HG03135 (cell line): ENCODE results near the gene FERMT2.

Experiments
- ATAC-seq: cut with Tn5 transposase; IDR thresholded peaks from one replicate; pipeline ENCODE4 v1.9.1; 2021; ENCODE audit warnings: mild to moderate bottlenecking, moderate library complexity; ENCODE audit not compliant: unreplicated experiment

Gene FERMT2

DNA sequence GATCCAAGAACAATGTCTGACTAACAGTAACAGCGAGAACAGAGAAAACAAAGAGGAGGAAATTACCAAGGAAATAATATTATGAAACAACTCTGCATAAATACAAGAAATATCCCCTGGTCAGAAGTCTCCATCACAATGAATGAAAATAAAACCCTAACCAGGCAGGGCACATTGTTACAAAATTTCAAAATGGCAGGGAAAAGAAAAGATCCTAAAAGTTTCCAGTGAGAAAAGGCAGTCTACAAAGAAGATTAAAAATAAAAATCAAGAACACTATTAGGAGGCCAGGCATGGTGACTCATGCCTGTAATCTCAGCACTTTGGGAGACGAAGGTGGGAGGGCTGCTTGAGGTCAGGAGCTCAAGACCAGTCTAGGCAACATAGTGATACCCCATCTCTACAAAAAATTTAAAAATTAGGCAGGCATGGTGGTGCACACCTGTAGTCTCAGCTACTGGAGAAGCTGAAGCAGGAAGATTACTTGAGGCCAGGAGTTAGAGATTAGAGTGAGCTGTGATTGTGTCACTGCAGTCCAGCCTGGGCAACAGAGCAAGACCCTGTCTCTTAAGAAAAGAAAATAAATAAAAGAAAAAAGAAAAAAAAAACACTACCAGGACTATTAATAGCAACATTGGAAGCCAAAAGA lies 47.8 kb downstream of the FERMT2 start:
- ATAC-seq: no peak

GRCh38 chr14:52901357-52901980 lies 49.4 kb downstream of the FERMT2 start:
- no peak for ATAC-seq

DNA sequence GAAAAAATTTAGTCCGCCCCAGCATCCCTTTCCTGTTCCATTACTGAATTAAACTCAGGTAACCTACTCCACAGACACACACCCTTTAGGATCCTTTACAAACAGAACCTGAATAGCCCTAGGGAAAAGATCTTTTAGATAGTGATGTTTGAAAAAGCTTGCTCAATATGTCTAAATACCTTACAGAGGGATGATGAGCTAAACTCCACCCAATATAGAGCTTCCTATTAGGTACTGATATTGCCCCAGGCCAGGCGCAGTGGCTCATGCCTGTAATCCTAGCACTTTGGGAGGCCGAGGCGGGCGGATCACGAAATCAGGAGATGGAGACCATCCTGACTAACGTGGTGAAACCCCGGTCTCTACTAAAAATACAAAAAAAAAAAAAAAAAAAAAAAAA lies 50.1 kb downstream of the FERMT2 start:
- ATAC-seq: no peak

GRCh38 chr14:52898496-52898895 lies 52.4 kb downstream of the FERMT2 start:
- no peak for ATAC-seq

GRCh38 chr14:52895000-52895399 lies 55.9 kb downstream of the FERMT2 start:
- no peak for ATAC-seq

- ATAC-seq: no peak
Observed at GRCh38 chr14:52891800-52892199, 59.0 kb downstream of the FERMT2 start.

GRCh38 chr14:52888839-52889838 lies 61.7 kb downstream of the FERMT2 start:
- no peak for ATAC-seq

DNA sequence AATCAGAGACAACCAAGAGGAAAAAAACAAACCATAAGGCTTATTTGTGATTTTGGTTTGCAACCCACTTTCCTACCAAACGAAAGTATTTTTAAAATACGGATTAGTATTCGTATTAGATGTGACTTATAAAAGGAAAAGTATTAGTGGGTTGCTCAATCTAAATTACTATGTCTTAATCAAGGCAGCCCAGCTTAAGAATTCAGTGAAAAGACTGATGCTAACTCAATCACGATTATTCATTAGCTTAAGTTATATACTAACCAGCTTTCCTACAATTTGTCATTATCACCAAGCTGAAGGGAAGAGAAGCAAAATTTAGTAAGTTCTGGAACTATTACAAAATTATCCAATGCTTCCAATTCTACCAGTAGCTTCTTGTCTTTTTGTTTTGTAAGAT lies 62.7 kb downstream of the FERMT2 start:
- no peak for ATAC-seq

DNA sequence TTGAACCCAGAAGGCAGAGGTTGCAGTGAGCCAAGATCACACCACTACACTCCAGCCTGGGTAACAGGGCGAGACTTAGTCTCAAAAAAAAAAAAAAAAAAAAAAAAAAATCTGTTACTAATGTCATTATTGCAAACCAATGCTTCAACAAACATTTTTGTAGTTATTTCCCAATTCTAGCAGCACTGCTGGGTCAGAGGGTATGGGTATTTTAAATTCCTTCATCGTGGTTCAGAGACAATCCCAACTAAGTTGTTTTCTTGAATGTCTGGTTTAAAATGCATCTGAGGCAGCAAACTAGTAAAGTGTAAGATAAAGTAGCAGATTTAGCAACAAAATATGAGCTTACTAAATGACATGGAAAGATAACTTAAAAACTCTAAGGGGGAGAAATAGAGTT lies 65.6 kb downstream of the FERMT2 start:
- ATAC-seq: no peak

DNA sequence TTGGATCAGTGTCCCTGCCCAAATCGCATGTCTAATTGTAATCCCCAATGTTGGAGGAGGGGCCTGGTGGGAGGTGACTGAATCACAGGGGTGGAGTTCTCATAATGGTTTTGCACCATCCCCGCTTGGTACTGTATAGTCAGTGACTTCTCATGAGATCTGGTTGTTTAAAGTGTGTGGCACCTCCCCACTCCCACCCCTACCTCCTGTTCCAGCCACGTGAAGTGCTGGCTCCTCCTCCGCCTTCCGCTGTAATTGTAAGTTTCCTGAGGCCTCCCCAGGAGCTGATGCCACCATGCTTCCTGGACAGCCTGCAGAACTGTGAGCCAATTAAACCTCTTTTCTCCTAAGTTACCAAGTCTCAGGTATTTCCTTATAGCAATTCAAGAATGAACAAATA lies 67.2 kb downstream of the FERMT2 start:
- ATAC-seq: no peak

GRCh38 chr14:52882824-52883223 lies 68.0 kb downstream of the FERMT2 start:
- ATAC-seq: no peak

GRCh38 chr14:52879958-52880357 lies 70.9 kb downstream of the FERMT2 start:
- ATAC-seq: no peak

GRCh38 chr14:52878946-52879345 lies 71.9 kb downstream of the FERMT2 start:
- ATAC-seq: no peak

- no peak for ATAC-seq
Observed at GRCh38 chr14:52878469-52878868, 72.4 kb downstream of the FERMT2 start.

GRCh38 chr14:52877628-52878027 lies 73.2 kb downstream of the FERMT2 start:
- no peak for ATAC-seq

- ATAC-seq: no peak
Observed at GRCh38 chr14:52876806-52877205, 74.0 kb downstream of the FERMT2 start.

DNA sequence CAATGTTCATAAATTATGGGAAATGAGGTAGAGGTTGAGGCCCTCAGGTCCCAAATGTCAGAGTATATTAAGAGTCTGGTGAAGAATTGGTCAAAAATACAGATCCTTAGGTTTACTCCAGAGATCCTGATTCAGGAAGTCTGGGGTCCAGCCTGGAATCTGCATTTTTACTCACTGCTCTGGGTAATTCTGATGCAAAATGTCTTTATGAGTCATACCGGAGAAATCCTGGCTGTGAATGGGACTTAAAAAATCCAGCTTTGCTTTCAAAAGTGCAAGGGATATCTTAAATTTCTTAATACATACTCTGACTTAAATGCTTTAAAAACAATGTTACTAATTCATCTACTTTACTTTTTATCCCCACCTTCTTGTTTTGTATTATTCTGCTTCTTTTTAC lies 74.5 kb downstream of the FERMT2 start:
- ATAC-seq: no peak

DNA sequence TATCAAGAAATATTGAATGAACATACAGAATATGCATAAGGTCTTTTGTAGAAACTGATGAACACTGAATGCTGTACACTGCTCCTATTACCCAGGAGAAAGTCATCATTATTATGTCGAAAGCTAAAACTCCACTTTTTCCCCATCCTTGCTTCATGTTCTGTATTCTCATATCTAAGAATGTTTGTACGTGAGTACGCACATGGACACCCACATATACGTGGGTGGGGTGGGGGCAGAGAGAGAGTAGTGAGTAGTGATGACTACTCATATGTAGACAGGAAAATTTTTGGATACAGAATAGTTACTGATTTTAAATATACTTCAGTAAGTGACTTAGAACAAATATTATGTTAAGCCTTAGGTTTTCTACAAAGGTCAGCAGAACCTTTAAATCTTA lies 75.1 kb downstream of the FERMT2 start:
- no peak for ATAC-seq

DNA sequence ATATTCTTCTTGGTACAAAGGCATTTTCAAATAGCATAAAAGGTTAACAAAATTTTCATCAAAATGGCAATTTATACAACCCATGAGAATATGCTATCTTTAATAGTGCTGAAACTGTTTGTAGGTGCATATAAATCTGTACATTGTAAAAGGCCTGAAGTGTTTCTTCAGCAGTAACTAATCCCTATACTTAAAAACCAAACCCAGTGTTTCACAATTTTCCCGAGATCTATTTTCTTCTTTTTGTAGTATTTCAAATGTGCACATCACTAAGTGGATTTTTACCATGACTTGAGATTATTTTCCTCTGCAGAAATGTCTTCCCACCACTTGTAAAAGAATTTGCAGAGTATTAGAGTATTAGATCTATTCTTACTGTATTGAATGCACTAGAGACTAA lies 76.5 kb downstream of the FERMT2 start:
- ATAC-seq: no peak

GRCh38 chr14:52873694-52874093 lies 77.2 kb downstream of the FERMT2 start:
- no peak for ATAC-seq

- ATAC-seq: no peak
Observed at GRCh38 chr14:52873065-52873464, 77.8 kb downstream of the FERMT2 start.

DNA sequence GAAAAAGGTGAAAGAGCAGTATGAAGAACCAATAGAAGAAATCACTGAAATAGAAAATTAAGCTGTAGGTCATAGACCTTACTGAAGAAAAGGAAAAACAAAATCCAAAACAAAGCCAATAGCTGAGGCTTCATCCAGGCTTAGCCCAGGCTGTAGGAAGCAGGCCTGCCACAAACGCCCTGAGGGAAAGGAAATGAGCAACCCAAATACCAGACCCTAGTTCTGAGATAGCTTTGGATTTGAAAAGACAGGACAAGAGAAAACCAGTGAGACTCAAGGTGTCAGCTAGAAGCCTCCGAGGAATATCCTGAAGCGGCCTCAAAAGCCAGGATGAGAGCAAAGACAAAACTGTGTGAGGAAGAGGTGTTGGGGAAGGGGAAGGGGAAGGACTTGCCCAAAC lies 79.2 kb downstream of the FERMT2 start:
- no peak for ATAC-seq
